H1 (cell line): Measurements from ENCODE around the gene FAM107A. TPM values are rescaled to one million over a fixed set of nuclear protein-coding genes. Genes with fewer than 3 reads are reported as not detected.

Experiments used
- CTCF ChIA-PET: fragments of 300-600 bp; sonication (Branson Sonifier 250); formaldehyde crosslinking; loops from one replicate; lab custom pipeline; 2021; ENCODE audit not compliant: partially characterized antibody; lab: Charles Lee
- POLR2A ChIA-PET: fragments of 300-600 bp; sonication (Branson Sonifier 250); formaldehyde crosslinking; loops from one replicate; lab custom pipeline; 2021; ENCODE audit warnings: inconsistent platforms; ENCODE audit not compliant: partially characterized antibody; lab: Charles Lee
- DNase-seq, 2 experiments: peaks; one replicate each; pipeline versions ENCODE4 v3.0.0 to v3.0.0-alpha.2; 2010 to 2022; ENCODE audit warnings: low spot score in 2 of 2, low read depth in 1 of 2, mixed read lengths in 1 of 2
- FAIRE-seq: peaks from 2 replicates; lab custom pipeline; 2011; peaks lifted over from hg19 to GRCh38; lab: Jason Lieb, UNC
- H2AFZ ChIP-seq: 2 replicates; pipeline ENCODE4 v1.8.1; 2012; ENCODE audit warnings: low read length, inconsistent platforms
- H2AK5ac ChIP-seq: 2 replicates; pipeline ENCODE4 v1.6.1; 2013; ENCODE audit warnings: low read depth, low read length
- H2BK120ac ChIP-seq: replicated peaks from 2 replicates; pipeline ENCODE3; 2013; ENCODE audit warnings: low read depth, low read length, inconsistent platforms
- H2BK12ac ChIP-seq: 2 replicates; pipeline ENCODE4 v1.6.1; 2013; ENCODE audit warnings: low read depth, low read length
- H2BK15ac ChIP-seq: 2 replicates; pipeline ENCODE4 v1.6.1; 2013; ENCODE audit warnings: low read length
- H2BK20ac ChIP-seq: 2 replicates; pipeline ENCODE4 v1.6.1; 2013; ENCODE audit warnings: low read length
- H2BK5ac ChIP-seq: 2 replicates; pipeline ENCODE4 v1.6.1; 2013; ENCODE audit warnings: low read depth, low read length
- H3K14ac ChIP-seq: 2 replicates; pipeline ENCODE4 v1.6.1; 2013; ENCODE audit warnings: inconsistent platforms; ENCODE audit not compliant: insufficient read length
- H3K18ac ChIP-seq: 2 replicates; pipeline ENCODE4 v1.6.1; 2013; ENCODE audit warnings: low read length; ENCODE audit errors: extremely low read depth
- H3K23ac ChIP-seq: 2 replicates; pipeline ENCODE4 v1.6.1; 2013; ENCODE audit warnings: inconsistent platforms; ENCODE audit not compliant: insufficient read length
- H3K23me2 ChIP-seq: 2 replicates; pipeline ENCODE4 v1.6.1; 2013; ENCODE audit warnings: low read depth, low read length
- H3K27ac ChIP-seq: 2 replicates; pipeline ENCODE4 v1.6.1; 2011; ENCODE audit warnings: low read depth, low read length, inconsistent platforms
- H3K27me3 ChIP-seq, 4 experiments: replicated peaks in 1 of 4; 1 replicate in 1 of 4; 2 replicates in 3 of 4; pipeline versions ENCODE4 v1.6.1 to v1.8.1; 2011 to 2013; ENCODE audit warnings: low read length in 3 of 4, mild to moderate bottlenecking in 3 of 4, inconsistent platforms in 2 of 4, mixed read lengths in 2 of 4, moderate library complexity in 1 of 4; ENCODE audit not compliant: control insufficient read depth in 3 of 4, insufficient read depth in 3 of 4; ENCODE audit errors: extremely low read depth in 1 of 4
- H3K36me3 ChIP-seq, 4 experiments: 2 replicates each; pipeline versions ENCODE4 v1.6.1 to v1.8.1; 2011 to 2013; ENCODE audit warnings: mild to moderate bottlenecking in 4 of 4, low read length in 3 of 4, moderate library complexity in 2 of 4, control low read depth in 1 of 4, inconsistent platforms in 1 of 4; ENCODE audit not compliant: insufficient read depth in 4 of 4, control insufficient read depth in 2 of 4
- H3K4ac ChIP-seq: replicated peaks from 2 replicates; pipeline ENCODE3; 2013; ENCODE audit warnings: low read length, low read depth, mixed read lengths, inconsistent platforms; ENCODE audit not compliant: insufficient read length
- H3K4me1 ChIP-seq, 4 experiments: replicated peaks in 1 of 4; 1 replicate in 1 of 4; 2 replicates in 3 of 4; pipeline versions ENCODE4 v1.6.1 to v1.8.1; 2011 to 2013; ENCODE audit warnings: low read length in 3 of 4, inconsistent platforms in 2 of 4, mixed read lengths in 1 of 4; ENCODE audit not compliant: insufficient read depth in 4 of 4, control insufficient read depth in 3 of 4
- H3K4me2 ChIP-seq, 2 experiments: 2 replicates each; pipeline versions ENCODE4 v1.6.1 to v1.8.1; 2011 to 2013; ENCODE audit warnings: low read depth in 2 of 2, low read length in 2 of 2, control low read depth in 1 of 2, inconsistent platforms in 1 of 2, mild to moderate bottlenecking in 1 of 2; ENCODE audit not compliant: insufficient read depth in 1 of 2
- H3K4me3 ChIP-seq, 4 experiments: fragments of 200-600, 300-600 bp in 1 of 4; sonication (generic), shearing (Covaris generic), sonication (Bioruptor Twin) in 1 of 4; 2 replicates each; pipeline versions ENCODE4 v1.5.1 to v1.8.1; 2011 to 2016; ENCODE audit warnings: low read length in 4 of 4, low read depth in 3 of 4, control low read depth in 2 of 4, inconsistent platforms in 2 of 4, mild to moderate bottlenecking in 2 of 4, mixed read lengths in 1 of 4, moderate library complexity in 1 of 4; ENCODE audit not compliant: insufficient read depth in 2 of 4; ENCODE audit errors: extremely low read depth in 1 of 4
- H3K56ac ChIP-seq: replicated peaks from 2 replicates; pipeline ENCODE3; 2013; ENCODE audit warnings: low read depth, mild to moderate bottlenecking, mixed read lengths, low read length, inconsistent platforms; ENCODE audit not compliant: insufficient read length
- H3K79me1 ChIP-seq: 2 replicates; pipeline ENCODE4 v1.6.1; 2013; ENCODE audit warnings: low read depth, low read length, control low read depth
- H3K79me2 ChIP-seq, 2 experiments: 2 replicates each; pipeline versions ENCODE4 v1.6.1 to v1.8.1; 2012 to 2013; ENCODE audit warnings: low read length in 2 of 2, mild to moderate bottlenecking in 2 of 2, inconsistent platforms in 1 of 2; ENCODE audit not compliant: insufficient read depth in 2 of 2, control insufficient read depth in 1 of 2
- H3K9ac ChIP-seq, 4 experiments: replicated peaks in 1 of 4; 1 replicate in 1 of 4; 2 replicates in 3 of 4; pipeline versions ENCODE4 v1.6.1 to v1.8.1; 2011 to 2013; ENCODE audit warnings: low read depth in 3 of 4, low read length in 3 of 4, control low read depth in 2 of 4, mild to moderate bottlenecking in 2 of 4, moderate library complexity in 2 of 4, inconsistent platforms in 1 of 4; ENCODE audit errors: extremely low read depth in 1 of 4
- H3K9me3 ChIP-seq, 2 experiments: 2 replicates each; pipeline versions ENCODE4 v1.6.1 to v1.8.1; 2012 to 2013; ENCODE audit warnings: mild to moderate bottlenecking in 2 of 2, moderate library complexity in 2 of 2, control low read depth in 1 of 2, inconsistent platforms in 1 of 2, low read depth in 1 of 2, low read length in 1 of 2, mixed read lengths in 1 of 2; ENCODE audit not compliant: insufficient read depth in 2 of 2
- H4K20me1 ChIP-seq, 2 experiments: replicated peaks in 1 of 2; 2 replicates each; pipeline versions ENCODE3 to v1.8.1; 2011 to 2013; ENCODE audit warnings: inconsistent platforms in 2 of 2, low read length in 2 of 2, mild to moderate bottlenecking in 1 of 2; ENCODE audit not compliant: insufficient read depth in 2 of 2, control insufficient read depth in 1 of 2
- H4K5ac ChIP-seq: 2 replicates; pipeline ENCODE4 v1.6.1; 2013; ENCODE audit warnings: low read length, low read depth, mixed read lengths, inconsistent platforms; ENCODE audit not compliant: insufficient read length
- H4K8ac ChIP-seq: 2 replicates; pipeline ENCODE4 v1.8.0; 2013; ENCODE audit warnings: mild to moderate bottlenecking, moderate library complexity, low read length, inconsistent platforms; ENCODE audit not compliant: insufficient read depth; ENCODE audit errors: extremely low read depth
- H4K91ac ChIP-seq: replicated peaks from 2 replicates; pipeline ENCODE3; 2013; ENCODE audit warnings: low read length, mixed read lengths, inconsistent platforms; ENCODE audit not compliant: insufficient read length
- CEBPB ChIP-seq: IDR thresholded peaks from 2 replicates; pipeline ENCODE4 v1.6.1; 2012; ENCODE audit warnings: low read depth, low read length
- E2F6 ChIP-seq: IDR thresholded peaks from 2 replicates; pipeline ENCODE4 v1.6.1; 2012; ENCODE audit warnings: inconsistent platforms
- EZH2 ChIP-seq: fragments of 200-600 bp; sonication (generic); IDR thresholded peaks from 2 replicates; pipeline ENCODE4 v1.7.1; 2012; ENCODE audit warnings: low read depth, mild to moderate bottlenecking, moderate library complexity, low read length, inconsistent platforms; ENCODE audit not compliant: severe bottlenecking
- GTF2F1 ChIP-seq: IDR thresholded peaks from 2 replicates; pipeline ENCODE4 v1.6.1; 2012; ENCODE audit warnings: low read depth, low read length, improper control_type of control experiment, borderline replicate concordance
- HDAC6 ChIP-seq: IDR thresholded peaks from one replicate; pipeline ENCODE4 v1.7.1; 2012; ENCODE audit warnings: low read depth, mild to moderate bottlenecking, inconsistent platforms, low read length, moderate library complexity
- KDM4A ChIP-seq: IDR thresholded peaks from one replicate; pipeline ENCODE4 v1.7.1; 2012; ENCODE audit warnings: low read depth, mild to moderate bottlenecking, moderate library complexity, low read length, inconsistent platforms; ENCODE audit not compliant: severe bottlenecking
- POLR2AphosphoS5 ChIP-seq: IDR thresholded peaks from 2 replicates; pipeline ENCODE4 v1.6.1; 2011; ENCODE audit warnings: low read depth, low read length
- SAP30 ChIP-seq: fragments of 300-600 bp; sonication (generic); IDR thresholded peaks from 2 replicates; pipeline ENCODE4 v1.7.1; 2012; ENCODE audit warnings: low read length, moderate library complexity, mild to moderate bottlenecking, inconsistent platforms; ENCODE audit not compliant: insufficient read depth, insufficient replicate concordance
- SUZ12 ChIP-seq: fragments of 200-600 bp; sonication (generic); IDR thresholded peaks from 2 replicates; pipeline ENCODE4 v1.6.1; 2012; ENCODE audit warnings: mild to moderate bottlenecking, inconsistent platforms, low read length, moderate library complexity, mixed read lengths
- YY1 ChIP-seq: IDR thresholded peaks from 2 replicates; pipeline ENCODE4 v1.6.1; 2011; ENCODE audit warnings: low read depth, mild to moderate bottlenecking, low read length
- ZNF274 ChIP-seq: IDR thresholded peaks from 2 replicates; pipeline ENCODE4 v1.7.0; 2012; ENCODE audit warnings: low read length, borderline replicate concordance; ENCODE audit errors: extremely low read depth
- WGBS, 2 experiments: shearing (Covaris generic) in 1 of 2; methylation state at CpG; one replicate each; pipeline versions ENCODE4 v1.1.6 to v1.1.7; 2013 to 2015; ENCODE audit warnings: low lambda C conversion rate in 2 of 2, mixed read lengths in 2 of 2, inconsistent platforms in 1 of 2, low coverage in 1 of 2, missing lambda C conversion rate in 1 of 2; ENCODE audit not compliant: insufficient replicate concordance in 2 of 2, insufficient coverage in 1 of 2, insufficient read length in 1 of 2; ENCODE audit errors: extremely low coverage in 1 of 2, missing lambda C conversion rate in 1 of 2; 5-methylcytosine and 5-hydroxymethylcytosine counted together
- polyA plus RNA-seq, 7 experiments: library from polyadenylated mRNA; depleted of rRNA in 3 of 7; stranded (reverse) in 5 of 7; unstranded in 2 of 7; fragments of >200 nt in 5 of 7; fragments of 200-250 nt in 2 of 7; gene quantifications; 1 replicate in 5 of 7; 2 replicates in 1 of 7; 4 replicates in 1 of 7; pipeline versions ENCODE4 v1.2.1 to v1.2.3, GENCODE V29; 2011 to 2013; ENCODE audit warnings: missing spikeins in 2 of 7, mixed read lengths in 2 of 7
- total RNA-seq: library from RNA; stranded (reverse); fragmentation: NEBNext Ultra II Directional; extraction: Animal tissue kit (Norgen Biotek cat#: 25700); gene quantifications from 2 replicates; pipeline ENCODE4 v1.2.1, GENCODE V29; 2021

The FAM107A gene
- total and polyA plus RNA-seq, 2 of the 8 experiments (the other 6 are each of a cell fraction or from before 2014, with no cell fraction given), result 0.51 to 0.65 TPM

- Histone ChIP-seq H3K79me1 (no peaks in the 10 kb centered on the region), H2AK5ac (no peak overlapping the region), H4K5ac (no peak overlapping the region), H3K4me1 (peaks cover 0 to 5% (median 2%) of the 10 kb centered on the region in 4 experiments; a peak in 4 of 7 replicates), H3K4me2 (no peak overlapping the region), H2BK20ac (no peak overlapping the region), H3K36me3 (no peaks in the 10 kb centered on the region), H3K27me3 (no peaks in the 10 kb centered on the region), H2BK12ac (0 out of 2 replicates have a peak overlapping the region, but pooled peaks have one; percentile 12), H4K20me1 (no peaks in the 10 kb centered on the region), H3K14ac (no peak overlapping the region), H4K8ac (no peak overlapping the region), H3K4ac (no peak overlapping the region), H2BK15ac (peak overlapping the region; percentile 25; the same call in 1 of the 2 replicates), H3K56ac (no peak overlapping the region), H3K9me3 (peaks cover 0 to 5% of the 10 kb centered on the region in 2 experiments; a peak in 2 of 4 replicates), H2BK5ac (no peak overlapping the region), H3K27ac (no peak overlapping the region), H2AFZ (no peak overlapping the region), H4K91ac (no peak overlapping the region), H3K23me2 (no peaks in the 10 kb centered on the region), H3K4me3 (no peak overlapping the region), H3K23ac (no peak overlapping the region), H2BK120ac (no peak overlapping the region), H3K18ac (no peak overlapping the region), H3K9ac (no peak overlapping the region), H3K79me2 (no peaks in the 10 kb centered on the region)
- 73% methylated on average over 2 of the region's 2 CpGs; no CpG with 5 or more reads in 1 of the 2 experiments for WGBS, 2 experiments
- ChIA-PET CTCF (interaction anchor here (0.6 to 40.0 kb wide), 5 partner anchors 13 to 829 kb away, joined by 3 to 994 read pairs (median 4); no protein-coding TSS in a partner anchor), POLR2A (no interaction called here)
- DNase-seq (no peak), FAIRE-seq (no peak)
- no peak for TF ChIP-seq ZNF274
- no peak for TF ChIP-seq SAP30
- TF ChIP-seq HDAC6, result no peak
- TF ChIP-seq YY1, result no peak
- no peak for TF ChIP-seq SUZ12
- TF ChIP-seq KDM4A, result no peak
- TF ChIP-seq EZH2, result no peak
- no peak for TF ChIP-seq E2F6
- no peak for TF ChIP-seq POLR2AphosphoS5
- no peak for TF ChIP-seq CEBPB
- no peak for TF ChIP-seq GTF2F1
Measured at GRCh38 chr3:58555203-58555602, 22.0 kb downstream of the FAM107A start.
